Colonic mucosa (tissue), 4 donors: ENCODE data around the gene AFMID. TPM values are rescaled to one million over a fixed set of nuclear protein-coding genes. Genes with fewer than 3 reads are reported as not detected.

ENCODE experiments used
- DNase-seq: peaks from one replicate; pipeline ENCODE4 v3.0.0-alpha.2; 2020
- H3K27ac ChIP-seq: fragments of 200-600 bp; one replicate; pipeline ENCODE4 v1.8.0; 2021
- H3K27me3 ChIP-seq: fragments of 200-600 bp; one replicate; pipeline ENCODE4 v1.8.0; 2021
- H3K36me3 ChIP-seq: fragments of 200-600 bp; one replicate; pipeline ENCODE4 v1.8.0; 2021
- H3K4me1 ChIP-seq: fragments of 200-600 bp; one replicate; pipeline ENCODE4 v1.8.0; 2021; ENCODE audit warnings: mild to moderate bottlenecking
- H3K4me3 ChIP-seq: fragments of 200-600 bp; one replicate; pipeline ENCODE4 v1.8.0; 2021
- H3K9ac ChIP-seq, 2 donors: one replicate each; pipeline ENCODE4 v1.7.0; 2013; ENCODE audit warnings: control low read depth in 2 of 2, low read depth in 2 of 2, low read length in 2 of 2
- H3K9me3 ChIP-seq: fragments of 200-600 bp; one replicate; pipeline ENCODE4 v1.8.0; 2021
- intact Hi-C: fragments of 100-400 bp; cut with DNase I; formaldehyde crosslinking; loops from one replicate; pipeline ENCODE4 v1.14.1; 2022
- total RNA-seq, 2 donors: library from RNA; stranded (reverse); fragmentation: NEBNext Ultra II Directional in 1 of 2; extraction: Animal tissue kit (Norgen Biotek cat#: 25700) in 1 of 2; gene quantifications; one replicate each; pipeline ENCODE4 v1.2.1, GENCODE V29; 2021
- TF ChIP-seq, protein P1 (sequence below): fragments of 200-600 bp; IDR thresholded peaks from one replicate; pipeline ENCODE4 v1.8.0; 2022; ENCODE audit warnings: antibody characterized with exemption, mild to moderate bottlenecking
- donor health status: healthy.
- donor health status: DM: no; HTN: no; CAD: no.
- donor health status: DM: no; HTN: no; CAD: no.

Gene AFMID
- total RNA-seq, 2 donors from 2014 or later = 30.6 to 33.3 TPM

DNA sequence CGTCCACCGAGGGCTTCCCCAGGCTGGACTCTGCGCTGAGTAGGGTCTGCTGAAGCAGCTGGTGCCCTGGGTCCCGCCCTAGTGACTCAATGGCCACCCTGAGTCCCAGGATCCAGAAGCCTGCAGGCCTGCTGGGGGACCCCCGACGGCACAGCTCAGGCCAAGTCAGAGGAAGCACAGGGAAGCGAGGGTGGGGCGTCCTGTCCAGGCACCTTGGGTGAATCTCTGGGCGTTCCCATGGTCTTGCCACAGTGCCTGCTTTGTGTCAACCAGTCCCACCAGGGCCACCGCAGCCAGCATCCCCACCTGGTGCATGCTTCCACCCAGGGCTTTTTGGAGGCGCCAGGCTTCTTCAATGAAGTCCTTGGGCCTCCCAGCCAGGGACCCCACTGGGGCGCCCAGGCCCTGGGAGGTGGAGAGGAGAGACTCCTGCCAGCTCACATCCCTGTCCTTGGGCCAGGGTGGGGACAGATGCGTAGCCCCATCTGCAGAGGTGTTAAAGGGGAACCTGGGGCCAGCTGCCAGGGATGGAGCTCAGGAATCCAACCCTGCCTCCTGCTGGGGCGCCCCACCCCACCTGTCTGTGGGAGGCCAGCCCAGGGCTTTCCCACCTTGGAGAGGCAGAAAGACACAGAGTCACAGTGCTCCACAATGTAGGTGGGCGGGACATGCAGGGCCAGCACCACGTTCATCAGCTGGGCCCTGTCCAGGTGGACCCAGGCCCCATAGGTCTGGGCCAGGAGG, 62.1 kb downstream of the AFMID start:
- H3K4me3 ChIP-seq = no peak overlapping the region
- H3K4me1 ChIP-seq = peaks cover 12% of the 10 kb centered on the region
- H3K9ac ChIP-seq = no peak overlapping the region
- TF ChIP-seq, protein P1, sequence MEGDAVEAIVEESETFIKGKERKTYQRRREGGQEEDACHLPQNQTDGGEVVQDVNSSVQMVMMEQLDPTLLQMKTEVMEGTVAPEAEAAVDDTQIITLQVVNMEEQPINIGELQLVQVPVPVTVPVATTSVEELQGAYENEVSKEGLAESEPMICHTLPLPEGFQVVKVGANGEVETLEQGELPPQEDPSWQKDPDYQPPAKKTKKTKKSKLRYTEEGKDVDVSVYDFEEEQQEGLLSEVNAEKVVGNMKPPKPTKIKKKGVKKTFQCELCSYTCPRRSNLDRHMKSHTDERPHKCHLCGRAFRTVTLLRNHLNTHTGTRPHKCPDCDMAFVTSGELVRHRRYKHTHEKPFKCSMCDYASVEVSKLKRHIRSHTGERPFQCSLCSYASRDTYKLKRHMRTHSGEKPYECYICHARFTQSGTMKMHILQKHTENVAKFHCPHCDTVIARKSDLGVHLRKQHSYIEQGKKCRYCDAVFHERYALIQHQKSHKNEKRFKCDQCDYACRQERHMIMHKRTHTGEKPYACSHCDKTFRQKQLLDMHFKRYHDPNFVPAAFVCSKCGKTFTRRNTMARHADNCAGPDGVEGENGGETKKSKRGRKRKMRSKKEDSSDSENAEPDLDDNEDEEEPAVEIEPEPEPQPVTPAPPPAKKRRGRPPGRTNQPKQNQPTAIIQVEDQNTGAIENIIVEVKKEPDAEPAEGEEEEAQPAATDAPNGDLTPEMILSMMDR = no peak
- no peak for DNase-seq
- no peaks in the 10 kb centered on the region for H3K36me3 ChIP-seq
- H3K27me3 ChIP-seq = no peaks in the 10 kb centered on the region
- no peaks in the 10 kb centered on the region for H3K9me3 ChIP-seq
- no peak overlapping the region for H3K27ac ChIP-seq
- intact Hi-C loops = no loop called here

DNA sequence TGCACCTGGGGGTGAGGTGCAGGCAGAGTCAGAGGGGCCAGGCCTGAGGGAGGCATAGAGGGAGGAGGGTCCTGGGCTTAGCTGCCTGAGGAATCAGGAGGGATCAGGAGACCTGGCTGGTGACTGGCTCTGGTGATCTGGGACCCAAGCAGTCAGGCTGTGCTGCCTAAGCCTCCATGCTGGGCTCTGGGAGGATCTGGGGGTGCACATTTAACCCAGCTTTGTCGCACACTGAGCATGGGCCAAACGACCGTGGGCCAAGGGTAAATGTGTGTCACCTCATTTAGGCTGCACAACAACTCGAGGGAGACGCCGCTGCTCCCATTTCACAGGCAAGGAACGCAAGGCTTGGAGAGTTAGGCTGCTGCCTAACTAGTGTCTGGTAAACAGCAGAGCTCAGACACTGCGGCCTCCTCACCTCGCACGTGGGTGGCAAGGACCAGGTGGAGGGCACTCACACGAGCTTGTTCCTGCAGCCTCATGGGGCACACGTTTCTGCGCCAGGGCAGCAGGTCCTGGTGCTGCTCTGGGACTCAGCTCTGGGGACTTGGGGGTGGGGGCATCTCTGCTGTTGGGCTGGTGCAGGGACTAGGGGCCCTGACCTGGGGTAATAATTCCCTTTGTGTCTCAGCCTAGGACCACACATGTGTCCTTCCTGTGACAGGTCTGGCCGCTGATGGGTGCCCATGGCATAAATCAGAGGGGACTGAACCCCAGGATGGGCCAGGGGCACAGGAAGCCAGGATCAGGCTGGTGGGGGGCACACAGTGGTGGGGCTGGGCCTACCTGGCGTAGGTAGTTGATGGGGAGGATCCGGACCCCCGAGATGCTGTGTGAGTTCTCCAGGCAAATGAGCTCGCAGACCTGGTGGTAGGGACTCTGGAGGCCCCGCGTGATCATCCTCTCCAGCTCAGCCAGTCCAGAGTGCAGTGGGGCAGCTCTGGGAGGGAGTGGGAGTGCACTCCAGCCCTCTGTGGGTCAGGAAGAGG, 63.0 kb downstream of the AFMID start:
- TF ChIP-seq, protein P1 = no peak
- no peaks in the 10 kb centered on the region for H3K9me3 ChIP-seq
- no peak for DNase-seq
- no peak overlapping the region for H3K4me3 ChIP-seq
- H3K4me1 ChIP-seq = peaks cover 12% of the 10 kb centered on the region
- H3K36me3 ChIP-seq = no peaks in the 10 kb centered on the region
- intact Hi-C loops = loop anchor here (2.0 kb wide), 1 partner anchor 137 kb away; no protein-coding TSS in a partner anchor
- peak overlapping the region in 1 of 2 donors; percentile 59 for H3K9ac ChIP-seq
- H3K27me3 ChIP-seq = no peaks in the 10 kb centered on the region
- no peak overlapping the region for H3K27ac ChIP-seq

DNA sequence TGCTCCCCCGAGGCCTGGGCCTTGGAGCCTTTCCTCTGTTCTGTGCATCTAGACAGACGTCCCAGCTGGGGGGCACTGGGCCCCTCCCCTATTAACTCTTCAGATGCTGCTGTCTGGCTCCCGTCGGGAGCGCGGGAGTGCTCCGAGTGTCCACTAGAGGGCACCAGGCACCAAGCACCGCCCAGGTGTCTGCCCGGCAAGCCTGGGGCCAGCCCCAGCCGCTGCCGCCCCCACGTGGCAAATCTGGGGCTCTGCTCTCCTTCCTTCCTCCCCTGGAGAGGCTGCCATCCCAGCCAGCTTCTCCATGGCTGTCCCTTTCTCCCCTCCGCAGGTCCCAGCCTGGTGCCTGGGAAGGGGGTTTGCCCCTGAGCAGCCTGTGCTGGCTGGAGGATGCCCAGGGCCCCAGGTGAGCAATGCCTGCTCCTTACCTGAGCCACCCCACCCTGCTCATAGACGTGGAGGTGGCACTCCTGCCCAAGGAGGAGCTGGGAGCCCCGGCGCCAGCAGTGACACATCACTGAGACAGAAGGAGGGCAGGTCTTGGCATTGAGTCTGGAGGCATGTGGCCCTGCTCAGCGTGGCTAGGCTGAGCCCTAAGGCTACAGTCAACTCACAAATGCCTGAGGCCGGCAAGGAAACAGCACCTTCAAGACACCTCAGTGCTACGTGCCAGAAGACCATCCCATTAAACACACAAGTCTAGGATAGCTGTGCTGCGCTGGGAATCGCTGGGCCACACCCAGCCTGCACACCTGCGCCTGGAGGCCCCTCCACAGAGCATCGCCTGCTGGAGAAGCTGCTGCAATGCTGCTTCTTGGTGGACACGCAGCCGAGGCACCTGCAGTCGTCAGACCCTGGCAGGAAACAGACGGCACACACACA, 64.0 kb downstream of the AFMID start:
- peaks cover 12% of the 10 kb centered on the region for H3K4me1 ChIP-seq
- no peaks in the 10 kb centered on the region for H3K27me3 ChIP-seq
- peak overlapping the region; percentile 62 for H3K27ac ChIP-seq
- no peak overlapping the region for H3K4me3 ChIP-seq
- TF ChIP-seq, protein P1 = peak; percentile 100
- intact Hi-C loops = loop anchor here (2.0 kb wide), 1 partner anchor 138 kb away; no protein-coding TSS in a partner anchor
- no peaks in the 10 kb centered on the region for H3K36me3 ChIP-seq
- H3K9ac ChIP-seq = peak overlapping the region in 1 of 2 donors; percentile 59
- DNase-seq = peak; percentile 85
- no peaks in the 10 kb centered on the region for H3K9me3 ChIP-seq

DNA sequence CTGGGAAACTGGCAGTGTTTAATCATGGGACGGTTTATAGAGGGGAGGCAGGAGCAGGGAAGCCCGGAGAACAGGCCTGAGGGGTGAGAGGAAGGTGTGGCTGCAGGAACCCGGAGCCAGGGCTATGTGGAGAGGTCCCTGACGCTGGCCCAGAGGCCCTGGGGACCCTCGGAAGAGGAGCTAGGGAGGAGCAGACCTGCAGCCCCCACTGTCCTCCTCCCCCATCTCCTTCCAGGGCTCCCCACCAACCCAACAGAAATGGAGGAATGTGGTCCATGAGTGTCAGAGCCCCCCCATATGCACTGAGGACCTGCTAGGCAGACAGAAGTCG, 64.6 kb downstream of the AFMID start:
- intact Hi-C loops = loop anchor here (2.0 kb wide), 1 partner anchor 139 kb away; no protein-coding TSS in a partner anchor
- Histone ChIP-seq H3K4me3 (no peak overlapping the region), H3K9ac (peak overlapping the region in 1 of 2 donors; percentile 59)

More for the DNA sequence above, 64.6 kb downstream of the AFMID start:
- H3K36me3 ChIP-seq = no peaks in the 10 kb centered on the region
- TF ChIP-seq, protein P1 = no peak
- DNase-seq = no peak
- no peaks in the 10 kb centered on the region for H3K9me3 ChIP-seq
- H3K27me3 ChIP-seq = no peaks in the 10 kb centered on the region
- H3K27ac ChIP-seq = peak overlapping the region; percentile 62
- H3K4me1 ChIP-seq = peaks cover 12% of the 10 kb centered on the region
